Measurements from ENCODE around the gene PTGER3. TPM values are rescaled to one million over a fixed set of nuclear protein-coding genes. Genes with fewer than 3 reads are reported as not detected.
"Not testable (repeated sequence)": the region's sequence is repeated elsewhere in the genome, so short reads cannot be mapped to it uniquely, and the experiment has no call there.

Gene PTGER3
- total RNA-seq, 1 donor from 2014 or later, result 0.29 TPM

- no peak overlapping the region for H3K27ac Mint-ChIP-seq (ENCODE audit: unreplicated experiment)
- TF ChIP-seq, protein P1, sequence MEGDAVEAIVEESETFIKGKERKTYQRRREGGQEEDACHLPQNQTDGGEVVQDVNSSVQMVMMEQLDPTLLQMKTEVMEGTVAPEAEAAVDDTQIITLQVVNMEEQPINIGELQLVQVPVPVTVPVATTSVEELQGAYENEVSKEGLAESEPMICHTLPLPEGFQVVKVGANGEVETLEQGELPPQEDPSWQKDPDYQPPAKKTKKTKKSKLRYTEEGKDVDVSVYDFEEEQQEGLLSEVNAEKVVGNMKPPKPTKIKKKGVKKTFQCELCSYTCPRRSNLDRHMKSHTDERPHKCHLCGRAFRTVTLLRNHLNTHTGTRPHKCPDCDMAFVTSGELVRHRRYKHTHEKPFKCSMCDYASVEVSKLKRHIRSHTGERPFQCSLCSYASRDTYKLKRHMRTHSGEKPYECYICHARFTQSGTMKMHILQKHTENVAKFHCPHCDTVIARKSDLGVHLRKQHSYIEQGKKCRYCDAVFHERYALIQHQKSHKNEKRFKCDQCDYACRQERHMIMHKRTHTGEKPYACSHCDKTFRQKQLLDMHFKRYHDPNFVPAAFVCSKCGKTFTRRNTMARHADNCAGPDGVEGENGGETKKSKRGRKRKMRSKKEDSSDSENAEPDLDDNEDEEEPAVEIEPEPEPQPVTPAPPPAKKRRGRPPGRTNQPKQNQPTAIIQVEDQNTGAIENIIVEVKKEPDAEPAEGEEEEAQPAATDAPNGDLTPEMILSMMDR (IDR thresholded peaks at IDR 0.05; ENCODE audit: partially characterized antibody, unreplicated experiment), result no peak
- no peak for DNase-seq
- no peaks in the 10 kb centered on the region for H3K27me3 Mint-ChIP-seq (ENCODE audit: unreplicated experiment)
- H3K36me3 Mint-ChIP-seq (ENCODE audit: unreplicated experiment), result no peaks in the 10 kb centered on the region
- peaks cover 5% of the 10 kb centered on the region for H3K4me1 Mint-ChIP-seq (ENCODE audit: low read depth, unreplicated experiment)
- no peaks in the 10 kb centered on the region for H3K9me3 Mint-ChIP-seq (ENCODE audit: unreplicated experiment)
- H3K4me3 Mint-ChIP-seq (ENCODE audit: unreplicated experiment), result no peak overlapping the region
Observed at GRCh38 chr1:70994753-70995268, 52.8 kb downstream of the PTGER3 start.

GRCh38 chr1:70993798-70994197, 53.8 kb downstream of the PTGER3 start:
- H3K4me1 Mint-ChIP-seq (ENCODE audit: low read depth, unreplicated experiment), result peaks cover 5% of the 10 kb centered on the region
- TF ChIP-seq, protein P1 (IDR thresholded peaks at IDR 0.05; ENCODE audit: partially characterized antibody, unreplicated experiment), result no peak
- no peaks in the 10 kb centered on the region for H3K36me3 Mint-ChIP-seq (ENCODE audit: unreplicated experiment)
- H3K27ac Mint-ChIP-seq (ENCODE audit: unreplicated experiment), result no peak overlapping the region
- no peak overlapping the region for H3K4me3 Mint-ChIP-seq (ENCODE audit: unreplicated experiment)
- DNase-seq, result no peak
- H3K27me3 Mint-ChIP-seq (ENCODE audit: unreplicated experiment), result no peaks in the 10 kb centered on the region
- no peaks in the 10 kb centered on the region for H3K9me3 Mint-ChIP-seq (ENCODE audit: unreplicated experiment)

DNA sequence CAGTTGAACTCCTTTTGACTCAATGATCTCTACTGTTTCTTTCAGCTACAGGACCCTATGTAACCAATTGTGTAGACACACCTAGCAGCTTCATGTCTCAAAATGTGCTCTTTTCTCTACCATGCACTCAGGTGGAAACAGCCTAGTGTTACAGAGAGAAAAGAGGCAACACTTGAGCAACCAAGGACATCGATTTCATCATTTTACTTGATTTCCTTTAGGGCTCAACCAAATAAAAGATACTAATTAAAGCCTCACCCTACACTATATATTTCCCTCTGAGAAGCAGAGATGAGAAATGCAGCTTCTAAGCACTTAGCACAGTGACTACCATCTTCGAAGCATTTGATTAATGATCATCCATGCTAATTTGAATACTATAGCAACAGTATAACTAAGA, 55.1 kb downstream of the PTGER3 start:
- TF ChIP-seq, protein P1 (IDR thresholded peaks at IDR 0.05; ENCODE audit: partially characterized antibody, unreplicated experiment), result no peak
- H3K4me1 Mint-ChIP-seq (ENCODE audit: low read depth, unreplicated experiment), result peaks cover 5% of the 10 kb centered on the region
- H3K4me3 Mint-ChIP-seq (ENCODE audit: unreplicated experiment), result no peak overlapping the region
- H3K36me3 Mint-ChIP-seq (ENCODE audit: unreplicated experiment), result no peaks in the 10 kb centered on the region
- DNase-seq, result no peak
- H3K27me3 Mint-ChIP-seq (ENCODE audit: unreplicated experiment), result no peaks in the 10 kb centered on the region
- H3K9me3 Mint-ChIP-seq (ENCODE audit: unreplicated experiment), result no peaks in the 10 kb centered on the region
- no peak overlapping the region for H3K27ac Mint-ChIP-seq (ENCODE audit: unreplicated experiment)

DNA sequence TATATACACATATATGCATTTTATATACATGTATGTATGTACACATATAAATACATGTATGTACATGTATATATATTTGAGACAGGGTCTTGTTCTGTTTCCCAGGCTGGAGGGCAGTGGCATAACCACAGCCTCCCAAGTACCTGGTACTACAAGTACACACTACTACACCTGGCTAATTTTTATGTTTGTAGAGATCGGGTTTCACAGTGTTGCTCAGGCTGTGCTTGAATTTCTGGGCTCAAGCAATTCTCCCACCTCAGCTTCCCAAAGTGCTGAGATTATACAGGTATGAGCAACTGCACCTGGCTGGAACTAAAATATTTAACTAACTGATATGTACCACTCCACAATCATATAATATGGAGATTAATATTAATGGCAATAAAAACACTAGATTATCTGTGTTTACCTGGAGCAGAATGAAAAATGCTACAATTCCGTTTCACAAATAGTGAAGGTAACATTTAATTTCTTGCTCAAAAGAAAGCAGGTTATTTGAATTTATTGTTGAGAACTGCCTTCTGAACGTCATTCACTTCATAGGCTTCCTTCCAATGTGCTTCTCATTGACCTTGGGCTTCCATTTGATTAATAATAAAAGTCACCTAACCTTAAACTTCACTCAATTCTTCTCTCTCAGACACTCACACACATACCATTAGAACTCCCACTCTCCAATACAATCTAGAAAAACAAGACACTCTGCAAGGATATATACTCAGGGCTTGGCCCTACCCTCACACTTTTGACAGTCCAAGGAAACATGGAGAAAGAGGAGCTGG, 57.0 kb downstream of the PTGER3 start:
- Mint-ChIP-seq H3K4me3 (ENCODE audit: unreplicated experiment) (no peak overlapping the region), H3K27ac (ENCODE audit: unreplicated experiment) (no peak overlapping the region), H3K9me3 (ENCODE audit: unreplicated experiment) (no peaks in the 10 kb centered on the region), H3K27me3 (ENCODE audit: unreplicated experiment) (no peaks in the 10 kb centered on the region), H3K36me3 (ENCODE audit: unreplicated experiment) (no peaks in the 10 kb centered on the region), H3K4me1 (ENCODE audit: low read depth, unreplicated experiment) (peaks cover 5% of the 10 kb centered on the region)
- TF ChIP-seq, protein P1 (IDR thresholded peaks at IDR 0.05; ENCODE audit: partially characterized antibody, unreplicated experiment), result no peak
- no peak for DNase-seq

- Mint-ChIP-seq H3K27ac (ENCODE audit: unreplicated experiment) (no peak overlapping the region), H3K4me3 (ENCODE audit: unreplicated experiment) (no peak overlapping the region), H3K9me3 (ENCODE audit: unreplicated experiment) (no peaks in the 10 kb centered on the region), H3K36me3 (ENCODE audit: unreplicated experiment) (no peaks in the 10 kb centered on the region), H3K27me3 (ENCODE audit: unreplicated experiment) (no peaks in the 10 kb centered on the region), H3K4me1 (ENCODE audit: low read depth, unreplicated experiment) (no peaks in the 10 kb centered on the region)
- no peak for DNase-seq
- TF ChIP-seq, protein P1 (IDR thresholded peaks at IDR 0.05; ENCODE audit: partially characterized antibody, unreplicated experiment), result no peak
Observed at GRCh38 chr1:70987497-70987896, 60.1 kb downstream of the PTGER3 start.

- H3K9me3 Mint-ChIP-seq (ENCODE audit: unreplicated experiment); H3K36me3 Mint-ChIP-seq (ENCODE audit: unreplicated experiment); H3K27me3 Mint-ChIP-seq (ENCODE audit: unreplicated experiment); H3K4me1 Mint-ChIP-seq (ENCODE audit: low read depth, unreplicated experiment); DNase-seq; H3K27ac Mint-ChIP-seq (ENCODE audit: unreplicated experiment); H3K4me3 Mint-ChIP-seq (ENCODE audit: unreplicated experiment): not testable (repeated sequence)
Observed at GRCh38 chr1:70985776-70986225, 61.8 kb downstream of the PTGER3 start.

DNA sequence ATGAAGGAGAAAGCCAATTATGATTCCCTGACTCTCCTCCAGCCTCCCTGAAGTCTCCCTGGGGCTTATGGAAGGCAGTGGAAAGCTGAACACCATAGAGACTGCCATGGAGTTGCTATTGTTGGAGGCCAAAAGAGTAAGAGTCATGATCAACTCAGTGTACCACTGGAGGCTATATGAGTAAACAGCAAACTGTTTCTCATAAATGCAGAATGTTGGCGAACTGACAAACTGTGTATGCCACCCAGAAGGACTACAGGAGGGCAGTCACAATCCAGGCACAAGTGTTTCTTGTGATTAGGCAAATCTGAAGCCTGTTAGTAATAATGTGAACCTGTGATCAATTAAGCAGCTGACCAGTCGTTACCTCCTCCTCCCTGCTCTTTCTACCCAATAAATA, 62.3 kb downstream of the PTGER3 start:
- not testable (repeated sequence) for DNase-seq; H3K4me3 Mint-ChIP-seq (ENCODE audit: unreplicated experiment); H3K36me3 Mint-ChIP-seq (ENCODE audit: unreplicated experiment); H3K27ac Mint-ChIP-seq (ENCODE audit: unreplicated experiment); H3K4me1 Mint-ChIP-seq (ENCODE audit: low read depth, unreplicated experiment); H3K27me3 Mint-ChIP-seq (ENCODE audit: unreplicated experiment); H3K9me3 Mint-ChIP-seq (ENCODE audit: unreplicated experiment)

All from glutamatergic neuron (in vitro differentiated cells).